ENCODE results near the gene ZNF277.

GRCh38 chr7:112201839-112202238 is 4.7 kb upstream of the ZNF277 start:
- TF ChIP-seq CTCF (IDR thresholded peaks at IDR 0.05): no peak
- no peak for TF ChIP-seq SREBF2 (IDR thresholded peaks at IDR 0.05)
- no peak for TF ChIP-seq E2F6 (IDR thresholded peaks at IDR 0.05; ENCODE audit: borderline replicate concordance, low read depth)
